Memory B cell (primary cell): ENCODE data around the gene DGKD.
A peak's percentile ranks its signal among the peaks of the same experiment; 100 is the strongest.

Experiments
- ATAC-seq: fragments of 150-1000 bp; cut with Tn5 transposase; 2 replicates; pipeline ENCODE4 v1.10.0; 2021; ENCODE audit warnings: low read depth, mild to moderate bottlenecking, moderate library complexity
- DNase-seq, 2 donors: peaks; one replicate each; pipeline ENCODE4 v3.0.0; 2022; ENCODE audit warnings: low spot score in 2 of 2
- H3K27ac Mint-ChIP-seq: one replicate; pipeline ENCODE4 v1.8.0; 2022; ENCODE audit warnings: mild to moderate bottlenecking, moderate library complexity, mixed read lengths
- H3K27me3 Mint-ChIP-seq: one replicate; pipeline ENCODE4 v1.8.0; 2022; ENCODE audit warnings: mixed read lengths
- H3K36me3 Mint-ChIP-seq: one replicate; pipeline ENCODE4 v1.8.0; 2022; ENCODE audit warnings: mild to moderate bottlenecking, mixed read lengths
- H3K4me1 Mint-ChIP-seq: one replicate; pipeline ENCODE4 v1.8.0; 2022; ENCODE audit warnings: mixed read lengths
- H3K4me3 Mint-ChIP-seq: one replicate; pipeline ENCODE4 v1.8.0; 2022; ENCODE audit warnings: mild to moderate bottlenecking, moderate library complexity, mixed read lengths
- H3K9me3 Mint-ChIP-seq: one replicate; pipeline ENCODE4 v1.8.0; 2022; ENCODE audit warnings: mixed read lengths

Gene DGKD, protein sequence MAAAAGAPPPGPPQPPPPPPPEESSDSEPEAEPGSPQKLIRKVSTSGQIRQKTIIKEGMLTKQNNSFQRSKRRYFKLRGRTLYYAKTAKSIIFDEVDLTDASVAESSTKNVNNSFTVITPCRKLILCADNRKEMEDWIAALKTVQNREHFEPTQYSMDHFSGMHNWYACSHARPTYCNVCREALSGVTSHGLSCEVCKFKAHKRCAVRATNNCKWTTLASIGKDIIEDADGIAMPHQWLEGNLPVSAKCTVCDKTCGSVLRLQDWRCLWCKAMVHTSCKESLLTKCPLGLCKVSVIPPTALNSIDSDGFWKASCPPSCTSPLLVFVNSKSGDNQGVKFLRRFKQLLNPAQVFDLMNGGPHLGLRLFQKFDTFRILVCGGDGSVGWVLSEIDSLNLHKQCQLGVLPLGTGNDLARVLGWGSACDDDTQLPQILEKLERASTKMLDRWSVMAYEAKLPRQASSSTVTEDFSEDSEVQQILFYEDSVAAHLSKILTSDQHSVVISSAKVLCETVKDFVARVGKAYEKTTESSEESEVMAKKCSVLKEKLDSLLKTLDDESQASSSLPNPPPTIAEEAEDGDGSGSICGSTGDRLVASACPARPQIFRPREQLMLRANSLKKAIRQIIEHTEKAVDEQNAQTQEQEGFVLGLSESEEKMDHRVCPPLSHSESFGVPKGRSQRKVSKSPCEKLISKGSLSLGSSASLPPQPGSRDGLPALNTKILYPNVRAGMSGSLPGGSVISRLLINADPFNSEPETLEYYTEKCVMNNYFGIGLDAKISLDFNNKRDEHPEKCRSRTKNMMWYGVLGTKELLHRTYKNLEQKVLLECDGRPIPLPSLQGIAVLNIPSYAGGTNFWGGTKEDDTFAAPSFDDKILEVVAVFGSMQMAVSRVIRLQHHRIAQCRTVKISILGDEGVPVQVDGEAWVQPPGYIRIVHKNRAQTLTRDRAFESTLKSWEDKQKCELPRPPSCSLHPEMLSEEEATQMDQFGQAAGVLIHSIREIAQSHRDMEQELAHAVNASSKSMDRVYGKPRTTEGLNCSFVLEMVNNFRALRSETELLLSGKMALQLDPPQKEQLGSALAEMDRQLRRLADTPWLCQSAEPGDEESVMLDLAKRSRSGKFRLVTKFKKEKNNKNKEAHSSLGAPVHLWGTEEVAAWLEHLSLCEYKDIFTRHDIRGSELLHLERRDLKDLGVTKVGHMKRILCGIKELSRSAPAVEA

DNA sequence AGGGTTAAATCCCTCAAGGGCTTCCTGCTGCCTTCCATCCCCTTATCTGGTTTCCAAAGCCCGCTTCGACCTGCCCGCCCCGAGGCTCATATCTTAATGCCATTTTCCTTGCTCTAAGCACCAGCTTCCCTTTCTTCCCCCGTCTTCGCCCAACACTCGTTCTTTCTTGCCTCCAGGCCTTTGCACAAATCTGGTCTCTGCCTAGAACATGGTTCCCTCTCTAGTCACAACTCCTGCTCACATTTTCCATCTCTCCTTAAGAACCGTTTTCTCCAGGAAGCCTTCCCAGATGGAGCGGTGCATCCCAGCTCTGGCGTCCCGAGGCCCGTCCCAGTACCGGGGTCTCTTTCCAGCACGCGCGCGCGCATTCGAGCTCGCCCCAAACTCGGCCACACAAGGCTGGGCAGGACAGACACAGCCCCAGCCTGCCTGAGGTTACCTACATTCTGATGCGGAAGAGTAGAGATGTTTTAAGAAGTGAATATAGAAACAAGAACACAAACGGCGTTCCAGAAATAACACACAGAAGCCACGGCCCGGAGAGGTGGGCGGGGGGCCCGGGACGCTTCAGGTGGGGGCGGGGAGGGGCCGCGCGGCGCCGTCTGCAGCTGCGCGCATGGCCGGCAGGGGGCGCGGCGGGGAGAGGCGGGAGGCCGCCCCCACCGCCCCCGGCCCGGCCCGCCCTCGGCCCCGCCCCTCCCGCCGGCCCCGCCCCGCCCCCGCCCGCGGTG lies at the start of gene DGKD:
Gene DGKD (plus strand): TSS at position 726 of the 731 bp plus-strand sequence. CDS start 25 bp downstream, outside the sequence.
- Mint-ChIP-seq H3K27me3 (no peaks in the 10 kb centered on the region), H3K4me3 (peak within 1 kb of the TSS; percentile 88)
- ATAC-seq, result peak; percentile 77

DNA sequence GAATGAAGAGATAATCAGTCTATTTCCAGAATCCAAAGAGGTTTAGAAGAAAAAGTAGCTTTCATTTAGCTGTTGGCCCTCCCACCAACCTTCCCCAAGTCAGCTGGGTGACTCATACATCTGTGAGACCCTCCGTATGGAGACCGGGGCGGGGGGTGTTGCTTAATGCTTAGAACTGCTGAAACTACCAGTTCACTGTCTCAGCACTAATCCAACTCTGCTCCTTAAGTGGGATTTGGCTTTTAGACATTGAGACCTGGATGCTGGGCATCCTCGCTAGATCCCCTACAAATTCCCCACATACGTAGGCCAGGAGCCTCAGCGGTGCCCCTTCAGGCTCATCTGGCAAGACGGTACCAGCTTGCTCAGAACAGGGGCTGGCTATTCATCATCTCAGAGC lies 46.7 kb upstream of the DGKD start, which contains the start of gene SAG:
Gene SAG (plus strand): TSS at position 252 of the 400 bp plus-strand sequence. CDS start 1,374 bp downstream, outside the sequence.
- DNase-seq (no peak), ATAC-seq (no peak)
- Mint-ChIP-seq H3K27ac (no peak within 1 kb of the TSS), H3K4me1 (peaks cover 9% of the 10 kb centered on the region), H3K27me3 (no peaks in the 10 kb centered on the region), H3K36me3 (no peaks in the 10 kb centered on the region), H3K4me3 (no peak within 1 kb of the TSS), H3K9me3 (no peaks in the 10 kb centered on the region)

More for the DNA sequence above, at the start of gene DGKD:
- Mint-ChIP-seq H3K27ac (peak within 1 kb of the TSS; percentile 96), H3K9me3 (no peaks in the 10 kb centered on the region), H3K4me1 (peaks cover 68% of the 10 kb centered on the region), H3K36me3 (peaks cover 5% of the 10 kb centered on the region)
- peak; percentile 72 to 73 for DNase-seq

DNA sequence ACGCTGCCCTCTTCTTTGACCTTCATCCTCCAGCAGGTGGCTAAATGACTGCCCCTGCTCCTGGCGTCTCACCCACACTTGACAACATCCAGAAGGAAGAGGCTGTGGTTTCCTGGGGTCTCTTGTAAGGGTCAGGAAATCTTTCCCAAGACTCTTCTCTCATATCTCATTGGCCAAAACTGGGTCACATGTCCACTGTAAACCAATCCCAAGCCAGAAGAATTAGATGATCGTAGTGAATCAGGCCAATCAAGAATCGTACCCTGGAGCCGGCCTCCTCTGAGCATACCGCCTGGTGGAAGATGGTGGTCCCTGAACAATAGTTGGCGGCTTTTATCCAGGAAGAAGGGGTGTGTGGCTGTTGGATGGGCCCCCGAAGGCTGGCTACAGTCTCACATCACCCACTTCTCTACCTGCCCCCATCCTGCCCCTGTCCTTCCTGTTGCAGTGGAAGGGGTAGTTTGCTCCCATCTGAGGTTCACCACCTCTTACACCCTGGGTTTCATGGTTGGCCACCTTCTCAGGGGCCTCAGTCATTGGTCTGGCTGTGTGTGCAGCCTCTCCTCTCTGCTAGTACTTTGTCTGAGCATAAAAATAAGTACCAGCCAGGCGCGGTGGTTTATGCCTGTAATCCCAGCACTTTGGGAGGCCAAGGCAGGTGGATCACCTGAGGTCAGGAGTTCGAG lies 42.9 kb upstream of the DGKD start:
- DNase-seq (no peak), ATAC-seq (no peak)
- H3K4me3 Mint-ChIP-seq, result no peak overlapping the region
- no peaks in the 10 kb centered on the region for H3K36me3 Mint-ChIP-seq
- H3K27ac Mint-ChIP-seq, result no peak overlapping the region
- H3K4me1 Mint-ChIP-seq, result peaks cover 13% of the 10 kb centered on the region
- H3K9me3 Mint-ChIP-seq, result no peaks in the 10 kb centered on the region
- H3K27me3 Mint-ChIP-seq, result no peaks in the 10 kb centered on the region

DNA sequence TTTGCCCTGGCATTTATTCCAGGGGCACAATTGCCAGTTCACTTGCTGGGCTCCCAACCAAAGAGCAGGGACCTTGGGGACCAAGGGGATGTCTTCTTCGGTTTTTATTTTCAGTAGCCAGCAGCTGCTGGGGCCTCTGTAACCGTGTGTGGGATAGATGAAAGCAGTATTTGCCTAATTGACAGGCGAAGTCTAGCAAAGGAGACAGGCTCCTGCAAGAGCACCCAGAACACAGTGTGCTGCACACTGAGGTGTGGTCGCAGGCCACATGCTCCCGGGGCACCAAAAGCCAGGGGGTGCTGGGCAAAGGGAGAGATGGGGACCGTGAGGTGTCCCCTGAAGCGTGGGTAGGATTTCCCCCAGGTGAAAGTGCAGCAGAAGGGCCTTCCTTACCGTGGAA lies 41.4 kb upstream of the DGKD start:
- peak; percentile 21 for ATAC-seq
- H3K9me3 Mint-ChIP-seq, result no peaks in the 10 kb centered on the region
- no peaks in the 10 kb centered on the region for H3K27me3 Mint-ChIP-seq
- no peak for DNase-seq
- peaks cover 16% of the 10 kb centered on the region for H3K4me1 Mint-ChIP-seq
- no peaks in the 10 kb centered on the region for H3K36me3 Mint-ChIP-seq
- H3K4me3 Mint-ChIP-seq, result no peak overlapping the region
- H3K27ac Mint-ChIP-seq, result no peak overlapping the region

DNA sequence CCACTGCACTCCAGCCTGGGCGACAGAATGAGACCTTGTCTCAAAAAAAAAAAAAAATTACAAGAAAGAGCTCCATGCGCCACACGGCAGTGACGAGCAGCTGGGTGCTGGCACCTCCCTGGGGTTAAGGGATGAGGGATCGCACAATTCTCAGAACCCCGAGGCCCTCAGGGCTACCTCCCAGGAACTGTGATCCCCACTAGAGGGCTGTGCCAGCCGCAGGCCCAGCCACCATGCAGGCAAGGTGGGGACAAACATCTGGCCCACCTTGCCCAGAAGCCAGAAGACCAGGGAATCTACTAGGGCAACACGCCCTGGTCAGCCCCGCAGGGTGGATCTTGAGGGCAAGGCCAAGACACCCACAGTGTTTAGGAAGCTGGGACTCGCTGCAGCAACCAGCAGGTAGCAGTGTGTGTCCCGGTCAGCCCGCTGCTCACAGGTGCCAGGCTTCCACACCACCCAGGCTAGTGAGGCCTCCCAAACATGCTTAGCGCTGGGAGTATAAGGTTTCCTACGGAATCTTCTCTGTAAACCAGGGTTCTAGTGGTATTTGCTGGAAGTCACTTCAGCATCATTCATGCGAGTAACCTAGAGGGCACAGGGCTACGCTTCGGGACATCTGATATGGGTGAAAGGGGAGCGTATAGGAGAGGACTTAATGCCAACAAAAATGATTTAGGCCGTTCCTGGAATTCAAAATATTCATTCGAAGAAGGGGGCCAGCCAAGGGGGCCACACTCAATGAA lies 39.9 kb upstream of the DGKD start:
- Mint-ChIP-seq H3K9me3 (no peaks in the 10 kb centered on the region), H3K4me3 (no peak overlapping the region), H3K4me1 (peaks cover 16% of the 10 kb centered on the region), H3K27me3 (no peaks in the 10 kb centered on the region), H3K27ac (no peak overlapping the region), H3K36me3 (no peaks in the 10 kb centered on the region)
- DNase-seq, result no peak
- ATAC-seq, result no peak

DNA sequence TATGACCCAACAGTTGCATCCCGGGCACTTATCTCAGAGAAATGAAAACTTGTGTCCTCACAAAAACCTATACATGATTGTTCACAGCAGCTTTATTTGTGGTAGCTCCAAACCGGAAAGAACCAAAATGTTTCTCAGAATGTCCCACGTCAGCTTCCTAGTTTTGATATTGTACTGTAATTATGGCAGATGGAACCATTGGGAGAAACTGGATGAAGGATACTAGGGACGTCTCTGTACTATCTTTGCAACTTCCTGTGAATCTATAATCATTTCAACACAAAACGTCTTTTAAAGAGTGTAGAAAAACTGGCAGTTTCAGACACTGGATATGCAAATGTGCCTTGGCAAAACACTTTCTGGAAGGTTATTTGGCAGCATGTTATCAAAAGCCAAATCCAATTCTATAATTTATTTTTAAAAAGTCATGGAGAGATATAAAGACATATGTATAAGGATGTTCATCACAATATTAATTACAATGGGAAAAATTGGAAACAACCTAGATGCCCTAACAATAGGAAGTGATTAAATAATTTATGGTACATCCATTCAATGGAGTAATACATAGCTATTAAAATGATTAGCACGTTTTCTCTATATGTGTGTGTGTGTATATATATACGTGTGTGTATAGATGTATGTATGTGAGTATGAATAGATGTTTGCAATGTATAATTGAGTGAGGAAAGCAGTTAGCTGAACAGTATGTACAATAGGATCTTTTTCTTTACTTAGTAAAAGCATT lies 36.9 kb upstream of the DGKD start:
- H3K4me3 Mint-ChIP-seq, result no peak overlapping the region
- no peak for ATAC-seq

DNA sequence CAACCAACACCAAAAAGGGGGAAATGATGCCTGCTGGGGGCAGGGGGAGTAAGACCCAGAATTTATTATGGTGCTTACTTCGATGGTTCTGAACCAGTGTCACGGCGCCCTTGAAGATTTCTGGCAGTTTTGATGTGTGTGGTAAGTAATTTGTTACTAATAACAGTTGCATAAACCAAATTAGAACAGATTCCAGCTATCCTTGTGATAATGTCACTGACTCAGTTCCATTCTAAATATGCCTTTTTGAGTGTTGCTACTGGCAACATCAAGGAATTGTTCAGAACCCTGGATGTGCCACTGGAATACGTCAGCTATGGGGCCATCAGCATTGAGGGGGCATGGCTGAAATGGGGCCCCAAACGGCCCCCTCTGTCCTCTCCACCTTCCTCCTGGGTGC lies 35.0 kb upstream of the DGKD start:
- H3K27me3 Mint-ChIP-seq, result no peaks in the 10 kb centered on the region
- no peaks in the 10 kb centered on the region for H3K9me3 Mint-ChIP-seq
- no peak overlapping the region for H3K27ac Mint-ChIP-seq
- no peak overlapping the region for H3K4me3 Mint-ChIP-seq
- no peak for ATAC-seq
- peaks cover 16% of the 10 kb centered on the region for H3K4me1 Mint-ChIP-seq
- H3K36me3 Mint-ChIP-seq, result no peaks in the 10 kb centered on the region
- no peak for DNase-seq

More for the DNA sequence above, 36.9 kb upstream of the DGKD start:
- Mint-ChIP-seq H3K4me1 (peaks cover 16% of the 10 kb centered on the region), H3K36me3 (no peaks in the 10 kb centered on the region), H3K9me3 (no peaks in the 10 kb centered on the region), H3K27ac (no peak overlapping the region), H3K27me3 (no peaks in the 10 kb centered on the region)
- no peak for DNase-seq

DNA sequence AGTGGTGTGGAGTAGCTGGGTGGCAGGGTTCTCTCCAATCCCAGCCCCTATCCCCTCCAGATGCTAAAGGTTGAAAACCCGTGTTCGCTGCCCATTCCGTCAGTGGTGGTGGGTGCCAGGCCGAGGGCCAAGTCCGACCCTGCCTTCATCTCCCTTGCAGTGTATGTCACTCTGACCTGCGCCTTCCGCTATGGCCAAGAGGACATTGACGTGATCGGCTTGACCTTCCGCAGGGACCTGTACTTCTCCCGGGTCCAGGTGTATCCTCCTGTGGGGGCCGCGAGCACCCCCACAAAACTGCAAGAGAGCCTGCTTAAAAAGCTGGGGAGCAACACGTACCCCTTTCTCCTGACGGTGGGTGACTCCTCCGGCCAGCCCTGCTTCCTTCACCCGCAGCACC lies 33.8 kb upstream of the DGKD start:
- Mint-ChIP-seq H3K4me3 (no peak overlapping the region), H3K9me3 (no peaks in the 10 kb centered on the region), H3K36me3 (no peaks in the 10 kb centered on the region), H3K4me1 (peaks cover 24% of the 10 kb centered on the region), H3K27me3 (no peaks in the 10 kb centered on the region), H3K27ac (no peak overlapping the region)
- DNase-seq (no peak), ATAC-seq (no peak)

DNA sequence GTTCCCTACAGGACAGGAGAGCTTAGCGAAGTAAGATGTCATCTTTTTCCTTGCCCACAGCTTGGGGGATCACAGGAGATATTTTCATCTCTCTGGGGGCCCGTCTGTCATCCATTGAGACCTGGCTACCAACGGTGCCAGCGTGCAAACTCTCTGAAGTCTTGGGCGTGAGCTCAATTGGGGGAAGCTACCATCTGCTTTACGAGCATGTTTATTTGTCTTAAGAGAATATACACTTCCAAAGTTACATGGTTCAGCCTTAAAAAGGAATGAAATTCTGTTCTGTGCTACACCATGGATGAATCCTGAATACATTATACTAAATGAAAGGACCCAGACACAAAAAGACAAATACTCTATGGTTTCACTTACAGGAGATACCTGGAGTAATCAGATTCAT lies 33.1 kb upstream of the DGKD start:
- no peak for DNase-seq
- H3K36me3 Mint-ChIP-seq, result no peaks in the 10 kb centered on the region
- no peaks in the 10 kb centered on the region for H3K27me3 Mint-ChIP-seq
- H3K4me3 Mint-ChIP-seq, result no peak overlapping the region
- H3K9me3 Mint-ChIP-seq, result no peaks in the 10 kb centered on the region
- no peak for ATAC-seq
- no peak overlapping the region for H3K27ac Mint-ChIP-seq
- peaks cover 27% of the 10 kb centered on the region for H3K4me1 Mint-ChIP-seq

DNA sequence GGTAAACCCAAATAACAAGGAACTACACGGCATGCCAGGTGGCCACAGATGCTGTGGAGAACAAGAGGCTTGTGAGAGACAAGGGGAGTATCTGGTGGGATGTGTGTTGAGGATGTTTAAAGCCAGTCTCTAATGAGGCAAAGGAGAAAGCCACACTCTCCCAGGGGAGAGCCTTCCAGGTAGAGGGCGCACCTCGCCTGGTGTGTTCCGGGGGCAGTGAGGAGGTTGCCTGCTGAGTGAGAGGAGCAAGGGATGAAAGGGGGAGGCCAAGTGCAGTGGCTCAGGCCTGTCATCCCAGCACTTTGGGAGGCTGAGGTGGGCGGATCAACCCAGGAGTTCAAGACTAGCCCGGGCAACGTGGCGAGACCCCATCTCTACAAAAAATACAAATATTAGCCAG lies 30.4 kb upstream of the DGKD start:
- peaks cover 28% of the 10 kb centered on the region for H3K4me1 Mint-ChIP-seq
- H3K27me3 Mint-ChIP-seq, result no peaks in the 10 kb centered on the region
- H3K27ac Mint-ChIP-seq, result no peak overlapping the region
- no peak overlapping the region for H3K4me3 Mint-ChIP-seq
- no peak for ATAC-seq
- H3K9me3 Mint-ChIP-seq, result no peaks in the 10 kb centered on the region
- DNase-seq, result no peak
- H3K36me3 Mint-ChIP-seq, result no peaks in the 10 kb centered on the region

DNA sequence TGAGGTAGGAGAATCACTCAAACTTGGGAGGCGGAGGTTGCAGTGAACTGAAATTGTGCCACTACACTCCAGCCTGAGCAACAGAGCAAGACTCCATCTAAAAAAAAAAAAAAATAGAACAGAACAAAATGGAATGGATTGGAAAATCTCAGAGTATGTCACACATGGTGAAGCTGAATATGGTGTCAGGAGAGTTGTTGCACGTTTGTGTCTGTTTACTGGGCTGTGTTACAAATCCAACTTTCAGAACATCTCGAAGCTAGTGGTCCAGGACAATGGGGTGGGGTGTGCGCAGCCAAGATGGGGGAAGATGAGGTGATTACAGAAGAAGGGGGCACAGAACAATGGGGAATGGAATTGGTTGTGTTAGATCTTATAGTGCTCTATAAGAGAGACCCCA lies 29.0 kb upstream of the DGKD start:
- H3K4me1 Mint-ChIP-seq, result peaks cover 38% of the 10 kb centered on the region
- ATAC-seq (no peak), DNase-seq (no peak)
- H3K9me3 Mint-ChIP-seq, result no peaks in the 10 kb centered on the region
- no peaks in the 10 kb centered on the region for H3K27me3 Mint-ChIP-seq
- no peaks in the 10 kb centered on the region for H3K36me3 Mint-ChIP-seq
- no peak overlapping the region for H3K4me3 Mint-ChIP-seq
- no peak overlapping the region for H3K27ac Mint-ChIP-seq

DNA sequence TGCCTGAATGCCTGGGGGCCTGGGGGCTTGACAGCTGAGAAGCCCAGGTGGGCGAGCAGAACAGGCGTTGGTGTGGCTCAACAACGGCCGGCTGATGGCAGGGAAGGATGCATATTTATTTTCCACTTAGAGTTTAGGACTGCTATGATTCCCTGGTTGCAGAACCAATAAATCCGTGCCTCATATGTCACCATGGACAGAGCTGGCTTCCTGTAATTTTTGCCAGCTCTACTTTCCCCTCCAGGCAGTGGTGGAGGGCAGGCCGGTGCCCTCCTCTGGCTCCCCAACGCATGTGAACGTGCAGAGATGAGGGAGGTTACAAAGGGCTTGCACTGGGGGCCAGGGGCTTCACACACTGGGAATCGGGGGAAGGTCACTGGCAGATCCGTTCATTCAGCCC lies 28.5 kb upstream of the DGKD start:
- no peaks in the 10 kb centered on the region for H3K36me3 Mint-ChIP-seq
- H3K27me3 Mint-ChIP-seq, result no peaks in the 10 kb centered on the region
- H3K4me1 Mint-ChIP-seq, result peaks cover 41% of the 10 kb centered on the region
- ATAC-seq (no peak), DNase-seq (no peak)
- no peak overlapping the region for H3K4me3 Mint-ChIP-seq
- no peak overlapping the region for H3K27ac Mint-ChIP-seq
- H3K9me3 Mint-ChIP-seq, result no peaks in the 10 kb centered on the region
